Pulmonary artery endothelial cell (primary cell): ENCODE data around the gene GRIK4. TPM values are rescaled to one million over a fixed set of nuclear protein-coding genes. Genes with fewer than 3 reads are reported as not detected.
A peak's percentile ranks its signal among the peaks of the same experiment; 100 is the strongest.

Experiments
- DNase-seq: peaks from one replicate; pipeline ENCODE4 v3.0.0-alpha.2; 2011; ENCODE audit warnings: low read depth, low spot score
- total RNA-seq: library from RNA; depleted of rRNA; stranded (reverse); fragments of >200 nt; gene quantifications from 2 replicates; pipeline ENCODE4 v1.2.3, GENCODE V29; 2014

The GRIK4 gene
- total RNA-seq, 1 donor from 2014 or later = 0.07 TPM

GRCh38 chr11:120547811-120548681 lies 36.5 kb downstream of the GRIK4 start:
- peak; percentile 55 for DNase-seq

- DNase-seq = no peak
Measured at GRCh38 chr11:120548682-120549209, 37.2 kb downstream of the GRIK4 start.

GRCh38 chr11:120549346-120549745 lies 37.8 kb downstream of the GRIK4 start:
- no peak for DNase-seq

- DNase-seq = no peak
Measured at GRCh38 chr11:120550007-120550406, 38.5 kb downstream of the GRIK4 start.

- no peak for DNase-seq
Measured at GRCh38 chr11:120551191-120551590, 39.6 kb downstream of the GRIK4 start.

- no peak for DNase-seq
Measured at GRCh38 chr11:120554766-120555432, 43.4 kb downstream of the GRIK4 start.

- no peak for DNase-seq
Measured at GRCh38 chr11:120555433-120555773, 43.9 kb downstream of the GRIK4 start.

GRCh38 chr11:120556797-120557196 lies 45.2 kb downstream of the GRIK4 start:
- DNase-seq = no peak

- no peak for DNase-seq
Measured at GRCh38 chr11:120558744-120559431, 47.3 kb downstream of the GRIK4 start.

- no peak for DNase-seq
Measured at GRCh38 chr11:120561286-120561685, 49.7 kb downstream of the GRIK4 start.

GRCh38 chr11:120562806-120563425 lies 51.4 kb downstream of the GRIK4 start:
- no peak for DNase-seq

- DNase-seq = no peak
Measured at GRCh38 chr11:120563703-120564572, 52.4 kb downstream of the GRIK4 start.

GRCh38 chr11:120564573-120565311 lies 53.2 kb downstream of the GRIK4 start:
- DNase-seq = no peak

GRCh38 chr11:120565466-120566155 lies 54.1 kb downstream of the GRIK4 start:
- DNase-seq = no peak

- DNase-seq = peak; percentile 63
Measured at GRCh38 chr11:120566176-120566575, 54.6 kb downstream of the GRIK4 start.

GRCh38 chr11:120568572-120569307 lies 57.2 kb downstream of the GRIK4 start:
- DNase-seq = no peak

GRCh38 chr11:120569861-120570260 lies 58.3 kb downstream of the GRIK4 start:
- no peak for DNase-seq

GRCh38 chr11:120571476-120571875 lies 59.9 kb downstream of the GRIK4 start:
- no peak for DNase-seq
